Subcutaneous adipose tissue (tissue), 4 donors: ENCODE results near the gene CRK. TPM values are rescaled to one million over a fixed set of nuclear protein-coding genes. Genes with fewer than 3 reads are reported as not detected.

ENCODE experiments used
- CTCF ChIP-seq: fragments of 450-650 bp; IDR thresholded peaks from one replicate; pipeline ENCODE4 v1.5.1; 2016; ENCODE audit warnings: low read depth, mild to moderate bottlenecking, control low read depth, antibody characterized with exemption, moderate library complexity
- total RNA-seq, 4 donors: library from RNA; depleted of rRNA; stranded (reverse); fragments of >200 nt; gene quantifications; one replicate each; pipeline ENCODE4 v1.1.0, GENCODE V29; 2016

The CRK gene
- total RNA-seq, 4 donors from 2014 or later: 74.5 to 111 (median 90.6) TPM

GRCh38 chr17:1374431-1375177 is 81.4 kb downstream of the CRK start:
- TF ChIP-seq CTCF: no peak

GRCh38 chr17:1373707-1374237 is 82.3 kb downstream of the CRK start:
- TF ChIP-seq CTCF: no peak

- no peak for TF ChIP-seq CTCF
Measured at GRCh38 chr17:1372618-1373017, 83.4 kb downstream of the CRK start.

- no peak for TF ChIP-seq CTCF
Measured at GRCh38 chr17:1371893-1372590, 84.0 kb downstream of the CRK start.

Other genes with a start within 250 kb of the CRK start
- gene BHLHA9, start 185.8 kb downstream of the CRK start, total RNA-seq: not detected
- 100 to 1,000 TPM in 2 of 4 donors, 10 to 100 TPM in 2; 80.1 to 368 (median 102) TPM for gene TRARG1, start 176.6 kb downstream of the CRK start, total RNA-seq
- gene YWHAE, start 56.0 kb downstream of the CRK start, total RNA-seq: 100 to 1,000 TPM; 501 to 781 (median 598) TPM
- 100 to 1,000 TPM; 197 to 575 (median 261) TPM for gene MYO1C, start 36.5 kb upstream of the CRK start, total RNA-seq
- 100 to 1,000 TPM; 168 to 321 (median 200) TPM for gene INPP5K, start 60.4 kb upstream of the CRK start, total RNA-seq
- gene PITPNA, start 106.6 kb upstream of the CRK start, total RNA-seq: 10 to 100 TPM; 28.0 to 63.4 (median 40.6) TPM
- 10 to 100 TPM in 3 of 4 donors, 1 to 10 TPM in 1; 7.3 to 25.6 (median 16.7) TPM for gene SLC43A2, start 172.6 kb upstream of the CRK start, total RNA-seq
- 10 to 100 TPM in 2 of 4 donors, 1 to 10 TPM in 2; 5.4 to 39.2 (median 9.9) TPM for gene SCARF1, start 189.5 kb upstream of the CRK start, total RNA-seq
- 10 to 100 TPM; 24.6 to 94.8 (median 46.5) TPM for gene RILP, start 193.6 kb upstream of the CRK start, total RNA-seq
- gene PRPF8, start 228.6 kb upstream of the CRK start, total RNA-seq: 100 to 1,000 TPM; 145 to 281 (median 182) TPM